GM06990 (cell line): ENCODE measurements around the gene DHX57.
A peak's percentile ranks its signal among the peaks of the same experiment; 100 is the strongest.

ENCODE experiments used
- DNase-seq: peaks from one replicate; pipeline ENCODE4 v3.0.0-alpha.2; 2011; ENCODE audit not compliant: insufficient read length; ENCODE audit errors: extremely low read depth
- H3K27me3 ChIP-seq: replicated peaks from 2 replicates; pipeline ENCODE4 v1.6.0; 2011; ENCODE audit warnings: low read length; ENCODE audit not compliant: control insufficient read depth, insufficient read depth
- H3K36me3 ChIP-seq: 2 replicates; pipeline ENCODE4 v1.5.1; 2011; ENCODE audit warnings: low read length; ENCODE audit not compliant: control insufficient read depth, insufficient read depth
- H3K4me3 ChIP-seq: replicated peaks from 2 replicates; pipeline ENCODE4 v1.5.1; 2011; ENCODE audit warnings: low read depth, mild to moderate bottlenecking, control low read depth, low read length
- CTCF ChIP-seq: IDR thresholded peaks from 2 replicates; pipeline ENCODE4 v1.5.1; 2011; ENCODE audit warnings: low read length, control low read depth, mild to moderate bottlenecking, inconsistent platforms; ENCODE audit not compliant: insufficient read depth, poor library complexity, severe bottlenecking

Gene DHX57

DNA sequence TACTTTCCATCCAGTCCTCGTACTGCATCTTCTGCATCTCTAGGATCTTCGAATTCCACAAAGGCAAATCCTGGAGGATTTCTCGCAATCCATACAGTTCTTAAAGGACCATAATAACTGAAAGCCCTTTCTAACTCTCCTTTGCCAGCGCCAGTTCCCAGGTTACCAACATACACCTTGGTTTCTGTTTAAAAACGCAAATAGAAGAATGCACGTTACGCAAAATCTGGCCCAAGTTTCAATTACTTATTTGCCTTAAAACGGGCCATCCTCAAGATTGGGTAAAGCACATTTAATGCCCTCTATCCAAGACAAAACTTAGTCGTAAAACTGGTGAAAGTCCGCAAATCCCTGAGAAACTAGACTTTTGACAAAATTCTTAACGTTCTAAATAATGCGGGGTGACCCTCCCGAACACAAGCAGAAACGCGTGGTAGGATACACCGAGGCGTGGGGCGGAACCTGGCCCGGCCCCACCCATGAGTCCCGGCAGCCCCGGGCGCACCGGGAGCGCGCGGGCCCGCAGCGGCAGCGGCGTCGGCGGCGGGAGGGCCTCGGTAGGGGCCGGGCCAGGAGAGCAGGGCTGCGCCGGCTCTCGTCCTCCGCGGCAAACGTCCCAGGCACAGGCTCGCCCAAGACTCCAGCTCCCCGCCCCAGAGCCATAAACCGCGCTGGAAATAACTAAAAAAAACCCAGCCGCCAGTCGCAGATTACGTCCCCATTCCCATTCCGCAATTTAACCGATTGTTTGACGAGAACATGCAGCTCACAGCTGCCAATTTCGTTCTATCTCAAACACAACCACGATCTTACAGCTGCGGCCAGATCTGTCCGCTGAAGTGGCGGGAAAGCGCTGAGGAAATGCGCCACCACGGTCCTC is 125.5 kb downstream of the DHX57 start:
- peak; percentile 66 for DNase-seq
- no peaks in the 10 kb centered on the region for H3K27me3 ChIP-seq
- no peak for TF ChIP-seq CTCF
- peak overlapping the region; percentile 87 for H3K4me3 ChIP-seq
- peaks cover 20% of the 10 kb centered on the region for H3K36me3 ChIP-seq

- no peak for TF ChIP-seq CTCF
Measured at GRCh38 chr2:38748943-38749804, 126.6 kb downstream of the DHX57 start.

GRCh38 chr2:38748391-38748790 is 127.3 kb downstream of the DHX57 start:
- Histone ChIP-seq H3K27me3 (no peaks in the 10 kb centered on the region), H3K36me3 (peaks cover 20% of the 10 kb centered on the region), H3K4me3 (no peak overlapping the region)
- TF ChIP-seq CTCF = no peak
- DNase-seq = no peak

More at GRCh38 chr2:38748943-38749804, 126.6 kb downstream of the DHX57 start:
- H3K4me3 ChIP-seq = peak overlapping the region; percentile 87
- H3K36me3 ChIP-seq = peaks cover 20% of the 10 kb centered on the region
- H3K27me3 ChIP-seq = no peaks in the 10 kb centered on the region
- no peak for DNase-seq

DNA sequence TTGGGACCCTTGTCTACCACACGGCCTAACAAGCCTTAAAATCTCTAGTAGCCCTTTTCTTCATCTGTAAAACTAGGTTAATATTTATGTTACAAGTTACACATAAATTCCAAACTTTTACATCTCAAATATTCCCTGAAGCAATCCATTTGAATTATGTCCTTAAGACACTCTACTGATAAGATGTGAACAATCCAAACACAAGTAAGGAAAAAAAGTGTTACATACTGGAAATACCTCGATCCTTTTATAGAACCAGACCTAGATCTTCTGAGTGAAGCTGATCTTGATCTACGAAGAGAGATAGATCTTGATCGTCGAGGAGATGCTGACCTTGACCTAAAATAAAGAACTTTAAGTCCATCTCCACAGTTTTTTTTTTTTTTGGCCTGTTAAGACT is 127.9 kb downstream of the DHX57 start:
- H3K36me3 ChIP-seq = peaks cover 21% of the 10 kb centered on the region
- H3K27me3 ChIP-seq = no peaks in the 10 kb centered on the region
- no peak for TF ChIP-seq CTCF
- DNase-seq = no peak
- no peak overlapping the region for H3K4me3 ChIP-seq
